Prostate gland (tissue), 2 donors: ENCODE measurements around the gene NEUROD4.

Experiments used
- CTCF ChIP-seq, 4 experiments: fragments of 200-600 bp in 2 of 4; fragments of 450-650 bp in 2 of 4; sonication (generic) in 2 of 4; IDR thresholded peaks; 1 replicate in 3 of 4; 2 replicates in 1 of 4; pipeline ENCODE4 v1.5.1; 2016 to 2019; ENCODE audit warnings: antibody characterized with exemption in 4 of 4, mild to moderate bottlenecking in 2 of 4, moderate library complexity in 2 of 4
- POLR2A ChIP-seq: fragments of 450-650 bp; IDR thresholded peaks from one replicate; pipeline ENCODE4 v1.6.1; 2016; ENCODE audit warnings: antibody characterized with exemption, mild to moderate bottlenecking
- POLR2AphosphoS5 ChIP-seq: sonication (generic); formaldehyde crosslinking; IDR thresholded peaks from one replicate; pipeline ENCODE4 v1.6.1; 2017; ENCODE audit warnings: antibody characterized with exemption

DNA sequence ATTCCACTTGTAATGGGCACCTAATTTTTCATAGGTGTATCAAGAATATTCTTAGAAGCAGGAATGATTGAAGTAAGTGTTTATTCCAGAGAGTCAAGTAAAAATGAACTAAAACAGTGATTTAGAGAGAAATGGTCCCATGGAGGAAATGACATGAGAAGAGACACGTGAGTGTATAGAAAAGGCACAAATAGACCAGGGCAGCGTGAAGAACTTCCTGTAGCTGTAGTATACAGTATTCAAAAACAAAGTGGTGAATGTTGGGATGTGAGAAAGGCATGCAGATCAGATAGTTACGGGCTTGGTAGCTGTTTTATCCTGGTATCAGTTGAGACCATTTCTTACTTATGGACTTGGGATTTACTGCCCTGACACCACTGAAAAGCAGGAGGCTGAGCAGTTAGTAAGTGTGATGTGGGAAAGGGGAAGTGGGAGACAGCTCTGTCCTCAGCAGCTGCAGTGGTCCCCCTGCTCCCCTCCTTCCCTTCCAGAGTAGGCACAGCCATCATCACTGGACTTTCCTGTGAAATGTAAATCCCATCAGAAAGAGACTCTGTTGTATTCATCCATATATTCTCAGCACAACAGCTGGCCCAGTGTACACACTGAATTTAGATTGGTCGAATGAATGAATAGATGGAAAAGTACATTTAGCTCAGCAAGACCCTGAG is 18.4 kb upstream of the NEUROD4 start:
- TF ChIP-seq CTCF (IDR thresholded peaks at IDR 0.05), result no peak
- TF ChIP-seq POLR2A, result no peak
- no peak for TF ChIP-seq POLR2AphosphoS5
